Right lobe of liver (tissue), 6 donors: ENCODE data around the gene PPFIBP2. TPM values are rescaled to one million over a fixed set of nuclear protein-coding genes. Genes with fewer than 3 reads are reported as not detected.

Experiments used
- ATAC-seq, 4 donors: fragments of 200-7000 bp; cut with Tn5 transposase; one replicate each; pipeline ENCODE4 v1.9.1; 2020; ENCODE audit warnings: mild to moderate bottlenecking in 4 of 4, moderate library complexity in 4 of 4
- DNase-seq, 3 donors: peaks; one replicate each; pipeline ENCODE4 v3.0.0-alpha.2; 2020
- H3K27ac ChIP-seq, 3 donors: fragments of 200-600 bp; one replicate each; pipeline ENCODE4 v1.8.0; 2022
- H3K27me3 ChIP-seq, 2 donors: fragments of 200-600 bp; one replicate each; pipeline ENCODE4 v1.8.0; 2022
- H3K36me3 ChIP-seq, 4 donors: fragments of 200-600 bp; sonication (generic) in 1 of 4; one replicate each; pipeline versions ENCODE4 v1.5.1 to v1.8.0; 2017 to 2022; ENCODE audit warnings: control low read depth in 1 of 4
- H3K4me1 ChIP-seq, 4 donors: fragments of 200-600 bp; sonication (generic) in 1 of 4; one replicate each; pipeline versions ENCODE4 v1.5.1 to v1.8.0; 2017 to 2022; ENCODE audit warnings: control low read depth in 1 of 4
- H3K4me3 ChIP-seq, 3 donors: fragments of 200-600 bp; one replicate each; pipeline ENCODE4 v1.8.0; 2022
- H3K9me3 ChIP-seq, 4 donors: fragments of 200-600 bp; sonication (generic) in 1 of 4; one replicate each; pipeline versions ENCODE4 v1.5.1 to v1.8.0; 2017 to 2022; ENCODE audit warnings: control low read depth in 1 of 4
- CTCF ChIP-seq, 4 donors: fragments of 200-600 bp in 3 of 4; fragments of 450-650 bp in 1 of 4; IDR thresholded peaks; one replicate each; pipeline versions ENCODE4 v1.5.1 to v1.8.0; 2016 to 2022; ENCODE audit warnings: antibody characterized with exemption in 4 of 4, mild to moderate bottlenecking in 2 of 4
- POLR2A ChIP-seq: fragments of 450-650 bp; IDR thresholded peaks from one replicate; pipeline ENCODE4 v1.6.1; 2017; ENCODE audit warnings: antibody characterized with exemption, mild to moderate bottlenecking
- WGBS: methylation state at CpG from one replicate; pipeline ENCODE4 v1.1.6; 2018; ENCODE audit warnings: low coverage, low lambda C conversion rate; ENCODE audit not compliant: insufficient coverage; ENCODE audit errors: missing lambda C conversion rate; 5-methylcytosine and 5-hydroxymethylcytosine counted together
- intact Hi-C, 2 donors: fragments of 100-400 bp; cut with DNase I; formaldehyde crosslinking; loops; one replicate each; pipeline versions ENCODE4 v1.11.2 to v1.14.1; 2022
- total RNA-seq, 6 experiments: library from RNA; depleted of rRNA in 2 of 6; stranded (reverse); fragments of >200 nt in 2 of 6; fragmentation: NEBNext Ultra II Directional in 3 of 6; extraction: Animal tissue kit (Norgen Biotek cat#: 25700) in 3 of 6; gene quantifications; one replicate each; pipeline versions ENCODE4 v1.1.0 to v1.2.4, GENCODE V29; 2016 to 2023
- donor health status: DM: no; HTN: yes; CAD: no.
- donor health status: DM: no; HTN: no; CAD: no.
- donor health status: DM: no; HTN: no; CAD: no.
- donor health status: DM: no; HTN: yes; CAD: no.
- donor health status: DM: no; HTN: yes; CAD: no.

PPFIBP2 gene
- total RNA-seq, 6 experiments from 2014 or later: 25.5 to 69.3 (median 46.6) TPM

- intact Hi-C loops: no loop called here
- WGBS: 30% methylated on average over 5 of the region's 5 CpGs
- Histone ChIP-seq H3K9me3 (no peaks in the 10 kb centered on the region), H3K4me3 (no peak overlapping the region), H3K4me1 (peaks cover 0 to 8% (median 3%) of the 10 kb centered on the region in 4 donors), H3K27me3 (no peaks in the 10 kb centered on the region), H3K27ac (no peak overlapping the region), H3K36me3 (peaks cover 0 to 6% (median 2%) of the 10 kb centered on the region in 4 donors)
- TF ChIP-seq CTCF (IDR thresholded peaks at IDR 0.05) (no peak), POLR2A (no peak)
- ATAC-seq: peak in 3 of 4 donors; percentile 40 to 65 (median 54)
- no peak for DNase-seq
Measured at GRCh38 chr11:7605186-7605943, 91.6 kb downstream of the PPFIBP2 start.

GRCh38 chr11:7606496-7606895 lies 92.7 kb downstream of the PPFIBP2 start:
- TF ChIP-seq POLR2A (no peak), CTCF (IDR thresholded peaks at IDR 0.05) (no peak)
- DNase-seq: no peak
- peaks cover 0 to 12% (median 4%) of the 10 kb centered on the region in 4 donors for H3K36me3 ChIP-seq
- no peaks in the 10 kb centered on the region for H3K9me3 ChIP-seq
- H3K27me3 ChIP-seq: no peaks in the 10 kb centered on the region
- intact Hi-C loops: no loop called here
- no peak for ATAC-seq
- no peak overlapping the region for H3K27ac ChIP-seq
- H3K4me1 ChIP-seq: peaks cover 0 to 12% (median under 1%) of the 10 kb centered on the region in 4 donors
- H3K4me3 ChIP-seq: no peak overlapping the region

- Histone ChIP-seq H3K4me3 (no peak overlapping the region), H3K9me3 (no peaks in the 10 kb centered on the region), H3K36me3 (peaks cover 0 to 12% (median 5%) of the 10 kb centered on the region in 4 donors), H3K27me3 (no peaks in the 10 kb centered on the region), H3K4me1 (peaks cover 0 to 31% (median 11%) of the 10 kb centered on the region in 4 donors), H3K27ac (no peak overlapping the region)
- 79% methylated on average over 4 of the region's 4 CpGs for WGBS
- intact Hi-C loops: no loop called here
- DNase-seq (no peak), ATAC-seq (no peak)
- TF ChIP-seq CTCF (IDR thresholded peaks at IDR 0.05): no peak
- no peak for TF ChIP-seq POLR2A
Measured at GRCh38 chr11:7609015-7609414, 95.2 kb downstream of the PPFIBP2 start.

GRCh38 chr11:7609521-7609920 lies 95.7 kb downstream of the PPFIBP2 start:
- no peak for ATAC-seq
- intact Hi-C loops: no loop called here

More at GRCh38 chr11:7609521-7609920, 95.7 kb downstream of the PPFIBP2 start:
- Histone ChIP-seq H3K36me3 (peaks cover 0 to 12% (median 5%) of the 10 kb centered on the region in 4 donors), H3K4me1 (peaks cover 0 to 31% (median 11%) of the 10 kb centered on the region in 4 donors), H3K9me3 (no peaks in the 10 kb centered on the region), H3K27me3 (no peaks in the 10 kb centered on the region), H3K4me3 (no peak overlapping the region), H3K27ac (no peak overlapping the region)
- TF ChIP-seq POLR2A (no peak), CTCF (IDR thresholded peaks at IDR 0.05) (no peak)
- DNase-seq: no peak
